H1 (cell line): ENCODE measurements around the gene RIPOR1. TPM values are rescaled to one million over a fixed set of nuclear protein-coding genes. Genes with fewer than 3 reads are reported as not detected.

ENCODE experiments used
- BACH1 ChIP-seq: IDR thresholded peaks from 2 replicates; pipeline ENCODE4 v1.6.1; 2012; ENCODE audit warnings: low read length, improper control_type of control experiment
- BCL11A ChIP-seq, 2 experiments: IDR thresholded peaks; one replicate each; pipeline ENCODE4 v1.6.1; 2011; ENCODE audit warnings: low read depth in 2 of 2, low read length in 2 of 2, mild to moderate bottlenecking in 2 of 2
- CBX8 ChIP-seq: fragments of 300-800, 300-1000 bp; sonication (generic); IDR thresholded peaks from 2 replicates; pipeline ENCODE4 v1.7.1; 2016; ENCODE audit warnings: low read depth, low read length, borderline replicate concordance
- CREB1 ChIP-seq: IDR thresholded peaks from 2 replicates; pipeline ENCODE4 v1.6.1; 2012; ENCODE audit warnings: inconsistent platforms
- EGR1 ChIP-seq: IDR thresholded peaks from 2 replicates; pipeline ENCODE4 v1.6.1; 2011; ENCODE audit warnings: low read depth, low read length, borderline replicate concordance
- SP1 ChIP-seq: IDR thresholded peaks from 2 replicates; pipeline ENCODE4 v1.6.1; 2011; ENCODE audit warnings: low read depth, low read length
- USF2 ChIP-seq: IDR thresholded peaks from 2 replicates; pipeline ENCODE4 v1.6.1; 2011; ENCODE audit warnings: low read length, improper control_type of control experiment
- ZNF274 ChIP-seq: IDR thresholded peaks from 2 replicates; pipeline ENCODE4 v1.7.0; 2012; ENCODE audit warnings: low read length, borderline replicate concordance; ENCODE audit errors: extremely low read depth
- polyA plus RNA-seq, 7 experiments: library from polyadenylated mRNA; depleted of rRNA in 3 of 7; stranded (reverse) in 5 of 7; unstranded in 2 of 7; fragments of >200 nt in 5 of 7; fragments of 200-250 nt in 2 of 7; gene quantifications; 1 replicate in 5 of 7; 2 replicates in 1 of 7; 4 replicates in 1 of 7; pipeline versions ENCODE4 v1.2.1 to v1.2.3, GENCODE V29; 2011 to 2013; ENCODE audit warnings: missing spikeins in 2 of 7, mixed read lengths in 2 of 7
- total RNA-seq: library from RNA; stranded (reverse); fragmentation: NEBNext Ultra II Directional; extraction: Animal tissue kit (Norgen Biotek cat#: 25700); gene quantifications from 2 replicates; pipeline ENCODE4 v1.2.1, GENCODE V29; 2021
- TF ChIP-seq, protein P1 (sequence below): fragments of 300-600 bp; sonication (generic); IDR thresholded peaks from 2 replicates; pipeline ENCODE4 v1.7.1; 2012; ENCODE audit warnings: low read length, moderate library complexity, mild to moderate bottlenecking, inconsistent platforms; ENCODE audit not compliant: insufficient replicate concordance

The RIPOR1 gene
- total and polyA plus RNA-seq, 2 of the 8 experiments (the other 6 are each of a cell fraction or from before 2014, with no cell fraction given), result 2.7 to 10.1 TPM

GRCh38 chr16:67530013-67530939 lies 1.6 kb downstream of the RIPOR1 start (continued):
- TF ChIP-seq, protein P1, sequence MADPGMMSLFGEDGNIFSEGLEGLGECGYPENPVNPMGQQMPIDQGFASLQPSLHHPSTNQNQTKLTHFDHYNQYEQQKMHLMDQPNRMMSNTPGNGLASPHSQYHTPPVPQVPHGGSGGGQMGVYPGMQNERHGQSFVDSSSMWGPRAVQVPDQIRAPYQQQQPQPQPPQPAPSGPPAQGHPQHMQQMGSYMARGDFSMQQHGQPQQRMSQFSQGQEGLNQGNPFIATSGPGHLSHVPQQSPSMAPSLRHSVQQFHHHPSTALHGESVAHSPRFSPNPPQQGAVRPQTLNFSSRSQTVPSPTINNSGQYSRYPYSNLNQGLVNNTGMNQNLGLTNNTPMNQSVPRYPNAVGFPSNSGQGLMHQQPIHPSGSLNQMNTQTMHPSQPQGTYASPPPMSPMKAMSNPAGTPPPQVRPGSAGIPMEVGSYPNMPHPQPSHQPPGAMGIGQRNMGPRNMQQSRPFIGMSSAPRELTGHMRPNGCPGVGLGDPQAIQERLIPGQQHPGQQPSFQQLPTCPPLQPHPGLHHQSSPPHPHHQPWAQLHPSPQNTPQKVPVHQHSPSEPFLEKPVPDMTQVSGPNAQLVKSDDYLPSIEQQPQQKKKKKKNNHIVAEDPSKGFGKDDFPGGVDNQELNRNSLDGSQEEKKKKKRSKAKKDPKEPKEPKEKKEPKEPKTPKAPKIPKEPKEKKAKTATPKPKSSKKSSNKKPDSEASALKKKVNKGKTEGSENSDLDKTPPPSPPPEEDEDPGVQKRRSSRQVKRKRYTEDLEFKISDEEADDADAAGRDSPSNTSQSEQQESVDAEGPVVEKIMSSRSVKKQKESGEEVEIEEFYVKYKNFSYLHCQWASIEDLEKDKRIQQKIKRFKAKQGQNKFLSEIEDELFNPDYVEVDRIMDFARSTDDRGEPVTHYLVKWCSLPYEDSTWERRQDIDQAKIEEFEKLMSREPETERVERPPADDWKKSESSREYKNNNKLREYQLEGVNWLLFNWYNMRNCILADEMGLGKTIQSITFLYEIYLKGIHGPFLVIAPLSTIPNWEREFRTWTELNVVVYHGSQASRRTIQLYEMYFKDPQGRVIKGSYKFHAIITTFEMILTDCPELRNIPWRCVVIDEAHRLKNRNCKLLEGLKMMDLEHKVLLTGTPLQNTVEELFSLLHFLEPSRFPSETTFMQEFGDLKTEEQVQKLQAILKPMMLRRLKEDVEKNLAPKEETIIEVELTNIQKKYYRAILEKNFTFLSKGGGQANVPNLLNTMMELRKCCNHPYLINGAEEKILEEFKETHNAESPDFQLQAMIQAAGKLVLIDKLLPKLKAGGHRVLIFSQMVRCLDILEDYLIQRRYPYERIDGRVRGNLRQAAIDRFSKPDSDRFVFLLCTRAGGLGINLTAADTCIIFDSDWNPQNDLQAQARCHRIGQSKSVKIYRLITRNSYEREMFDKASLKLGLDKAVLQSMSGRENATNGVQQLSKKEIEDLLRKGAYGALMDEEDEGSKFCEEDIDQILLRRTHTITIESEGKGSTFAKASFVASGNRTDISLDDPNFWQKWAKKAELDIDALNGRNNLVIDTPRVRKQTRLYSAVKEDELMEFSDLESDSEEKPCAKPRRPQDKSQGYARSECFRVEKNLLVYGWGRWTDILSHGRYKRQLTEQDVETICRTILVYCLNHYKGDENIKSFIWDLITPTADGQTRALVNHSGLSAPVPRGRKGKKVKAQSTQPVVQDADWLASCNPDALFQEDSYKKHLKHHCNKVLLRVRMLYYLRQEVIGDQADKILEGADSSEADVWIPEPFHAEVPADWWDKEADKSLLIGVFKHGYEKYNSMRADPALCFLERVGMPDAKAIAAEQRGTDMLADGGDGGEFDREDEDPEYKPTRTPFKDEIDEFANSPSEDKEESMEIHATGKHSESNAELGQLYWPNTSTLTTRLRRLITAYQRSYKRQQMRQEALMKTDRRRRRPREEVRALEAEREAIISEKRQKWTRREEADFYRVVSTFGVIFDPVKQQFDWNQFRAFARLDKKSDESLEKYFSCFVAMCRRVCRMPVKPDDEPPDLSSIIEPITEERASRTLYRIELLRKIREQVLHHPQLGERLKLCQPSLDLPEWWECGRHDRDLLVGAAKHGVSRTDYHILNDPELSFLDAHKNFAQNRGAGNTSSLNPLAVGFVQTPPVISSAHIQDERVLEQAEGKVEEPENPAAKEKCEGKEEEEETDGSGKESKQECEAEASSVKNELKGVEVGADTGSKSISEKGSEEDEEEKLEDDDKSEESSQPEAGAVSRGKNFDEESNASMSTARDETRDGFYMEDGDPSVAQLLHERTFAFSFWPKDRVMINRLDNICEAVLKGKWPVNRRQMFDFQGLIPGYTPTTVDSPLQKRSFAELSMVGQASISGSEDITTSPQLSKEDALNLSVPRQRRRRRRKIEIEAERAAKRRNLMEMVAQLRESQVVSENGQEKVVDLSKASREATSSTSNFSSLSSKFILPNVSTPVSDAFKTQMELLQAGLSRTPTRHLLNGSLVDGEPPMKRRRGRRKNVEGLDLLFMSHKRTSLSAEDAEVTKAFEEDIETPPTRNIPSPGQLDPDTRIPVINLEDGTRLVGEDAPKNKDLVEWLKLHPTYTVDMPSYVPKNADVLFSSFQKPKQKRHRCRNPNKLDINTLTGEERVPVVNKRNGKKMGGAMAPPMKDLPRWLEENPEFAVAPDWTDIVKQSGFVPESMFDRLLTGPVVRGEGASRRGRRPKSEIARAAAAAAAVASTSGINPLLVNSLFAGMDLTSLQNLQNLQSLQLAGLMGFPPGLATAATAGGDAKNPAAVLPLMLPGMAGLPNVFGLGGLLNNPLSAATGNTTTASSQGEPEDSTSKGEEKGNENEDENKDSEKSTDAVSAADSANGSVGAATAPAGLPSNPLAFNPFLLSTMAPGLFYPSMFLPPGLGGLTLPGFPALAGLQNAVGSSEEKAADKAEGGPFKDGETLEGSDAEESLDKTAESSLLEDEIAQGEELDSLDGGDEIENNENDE, result no peak
- TF ChIP-seq USF2 (no peak), SP1 (no peak), BACH1 (no peak), CBX8 (no peak), ZNF274 (no peak), BCL11A (IDR thresholded peaks at IDR 0.05; ENCODE audit: low read depth in 2 of 2, low read length in 2 of 2) (no peak), CREB1 (peak; percentile 74), EGR1 (no peak)
